Suprapubic skin (tissue), 3 donors: ENCODE measurements around the gene USP40.

Experiments used
- CTCF ChIP-seq, 2 donors: fragments of 200-600 bp in 1 of 2; fragments of 450-650 bp in 1 of 2; sonication (generic) in 1 of 2; IDR thresholded peaks; one replicate each; pipeline ENCODE4 v1.5.1; 2016 to 2019; ENCODE audit warnings: antibody characterized with exemption in 2 of 2, mild to moderate bottlenecking in 1 of 2, moderate library complexity in 1 of 2
- EP300 ChIP-seq: sonication (generic); formaldehyde crosslinking; IDR thresholded peaks from one replicate; pipeline ENCODE4 v1.6.1; 2017; ENCODE audit warnings: antibody characterized with exemption
- POLR2A ChIP-seq, 2 donors: fragments of 450-650 bp; IDR thresholded peaks; one replicate each; pipeline ENCODE4 v1.6.1; 2017; ENCODE audit warnings: antibody characterized with exemption in 2 of 2, mild to moderate bottlenecking in 2 of 2, moderate library complexity in 2 of 2

- TF ChIP-seq CTCF (IDR thresholded peaks at IDR 0.05), result no peak
- no peak for TF ChIP-seq EP300
- TF ChIP-seq POLR2A (IDR thresholded peaks at IDR 0.05), result no peak
Observed at GRCh38 chr2:233426619-233427342, 139.8 kb downstream of the USP40 start.
